Daoy (cell line): ENCODE data around the gene EARS2. TPM values are rescaled to one million over a fixed set of nuclear protein-coding genes. Genes with fewer than 3 reads are reported as not detected.

Experiments used
- DNase-seq: peaks from one replicate; pipeline ENCODE4 v3.0.0-alpha.2; 2015; ENCODE audit warnings: low read depth
- total RNA-seq: library from RNA; depleted of rRNA; stranded (reverse); fragments of >200 nt; shearing (Covaris generic); gene quantifications from 2 replicates; pipeline ENCODE4 v1.2.3, GENCODE V29; 2014; rRNA removed

The EARS2 gene
- total RNA-seq, 1 experiment from 2014 or later = 60.9 TPM

DNA sequence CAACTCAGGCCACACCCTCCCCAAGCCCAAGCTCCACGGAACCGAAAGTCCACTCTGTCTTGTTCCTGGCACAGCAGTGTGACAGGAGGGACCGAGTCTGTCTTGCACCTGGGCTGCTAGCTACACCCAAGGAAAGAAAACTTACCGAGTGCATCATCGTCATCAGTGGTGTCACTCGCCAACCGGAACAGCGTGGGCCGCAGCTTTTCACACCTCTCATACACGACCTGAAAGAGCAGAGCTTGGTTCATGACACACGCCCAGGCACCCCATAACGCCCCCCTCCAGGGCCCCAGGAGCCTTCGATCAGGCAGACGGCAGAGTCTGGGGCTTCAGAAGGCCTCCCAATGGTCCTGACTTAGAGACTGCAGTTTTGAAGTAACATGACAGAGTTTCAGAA is 74.4 kb downstream of the EARS2 start:
- DNase-seq = no peak

GRCh38 chr16:23480257-23480656 is 76.9 kb downstream of the EARS2 start:
- DNase-seq = no peak

DNA sequence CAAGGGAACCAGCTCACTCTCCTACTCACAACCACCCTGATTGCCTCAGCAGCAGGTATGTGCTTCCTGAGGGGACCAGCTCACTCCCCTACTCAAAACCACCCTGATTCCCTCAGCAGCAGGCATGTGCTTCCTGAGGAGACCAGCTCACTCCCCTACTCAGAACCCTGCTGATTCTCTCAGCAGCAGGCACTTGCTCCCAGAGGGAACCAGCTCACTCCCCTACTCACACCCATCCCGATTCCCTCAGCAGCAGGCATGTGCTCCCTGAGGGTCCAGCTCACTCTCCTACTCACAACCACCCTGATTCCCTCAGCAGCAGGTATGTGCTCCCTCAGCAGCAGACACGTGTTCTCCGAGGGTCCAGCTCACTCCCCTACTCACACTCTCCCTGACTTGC is 78.0 kb downstream of the EARS2 start:
- no peak for DNase-seq

DNA sequence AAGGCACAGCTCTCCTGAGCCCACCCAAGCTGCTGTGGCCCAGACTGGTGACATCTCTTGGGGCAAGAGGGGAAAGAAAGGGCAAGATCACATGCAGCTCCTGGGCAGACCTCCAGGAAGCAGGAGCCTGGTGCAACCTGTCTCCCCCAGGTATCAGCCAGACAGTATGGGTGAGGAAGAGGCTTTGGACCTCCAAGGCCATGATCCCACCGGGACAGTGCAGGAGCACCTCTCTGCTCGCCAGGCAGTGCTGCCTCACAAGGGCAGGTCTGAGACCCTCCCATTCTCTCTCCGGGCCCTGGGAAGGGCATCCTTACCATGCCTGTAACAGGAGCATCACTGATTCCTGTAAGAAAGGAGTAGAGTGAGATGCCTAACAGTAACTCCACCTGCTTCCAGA is 78.6 kb downstream of the EARS2 start:
- DNase-seq = no peak

GRCh38 chr16:23476289-23476688 is 80.9 kb downstream of the EARS2 start:
- no peak for DNase-seq

Other genes with a start within 250 kb of the EARS2 start
- gene COG7, start 104.2 kb downstream of the EARS2 start, total RNA-seq = 10.5 and 13.6 TPM in 2 replicates
- gene GGA2, start 46.9 kb downstream of the EARS2 start, total RNA-seq = 10.0 and 15.3 TPM in 2 replicates
- gene UBFD1, start 377 bp upstream of the EARS2 start, total RNA-seq = 84.2 and 99.9 TPM in 2 replicates
- 175 and 208 TPM in 2 replicates for gene NDUFAB1, start 39.0 kb upstream of the EARS2 start, total RNA-seq
- gene PALB2, start 84.0 kb upstream of the EARS2 start, total RNA-seq = 12.9 and 13.5 TPM in 2 replicates
- gene DCTN5, start 84.1 kb upstream of the EARS2 start, total RNA-seq = 23.9 and 46.1 TPM in 2 replicates
- gene PLK1, start 121.5 kb upstream of the EARS2 start, total RNA-seq = 62.4 and 63.8 TPM in 2 replicates
- 0.11 TPM in 1 of 2 replicates, not detected in the other for gene ERN2, start 155.9 kb upstream of the EARS2 start, total RNA-seq
- gene CHP2, start 197.7 kb upstream of the EARS2 start, total RNA-seq = not detected in 2 replicates